SK-N-MC (cell line): ENCODE results near the gene STOM.

Experiments used
- DNase-seq: peaks from one replicate; pipeline ENCODE4 v3.0.0-alpha.2; 2011; ENCODE audit warnings: low read depth, low spot score
- H3K27ac ChIP-seq: fragments of 200-600 bp; sonication (generic); 2 replicates; pipeline ENCODE4 v1.5.1; 2016; ENCODE audit warnings: mixed run types
- H3K36me3 ChIP-seq: fragments of 200-600 bp; sonication (generic); 2 replicates; pipeline ENCODE4 v1.6.1; 2017; ENCODE audit warnings: antibody characterized with exemption, low read length, mixed read lengths; ENCODE audit not compliant: insufficient read depth
- H3K4me3 ChIP-seq: fragments of 200-600 bp; sonication (generic); 2 replicates; pipeline ENCODE4 v1.5.1; 2016
- H3K9ac ChIP-seq: fragments of 200-600 bp; sonication (generic); 2 replicates; pipeline ENCODE4 v1.8.0; 2017; ENCODE audit warnings: mixed run types, mixed read lengths; ENCODE audit not compliant: insufficient read length
- H3K9me3 ChIP-seq: fragments of 200-600 bp; sonication (generic); 2 replicates; pipeline ENCODE4 v1.6.1; 2017; ENCODE audit warnings: low read depth, mild to moderate bottlenecking, antibody characterized with exemption, low read length, moderate library complexity, mixed read lengths
- EZH2 ChIP-seq: fragments of 200-600 bp; sonication (generic); IDR thresholded peaks from one replicate; pipeline ENCODE4 v1.6.1; 2017; ENCODE audit warnings: antibody characterized with exemption
- FOXP2 ChIP-seq: optimal IDR thresholded peaks from 2 replicates; pipeline ENCODE3; 2011; ENCODE audit warnings: mild to moderate bottlenecking, moderate library complexity; ENCODE audit not compliant: insufficient read depth; ENCODE audit errors: extremely low read length, control extremely low read depth
- POLR2AphosphoS5 ChIP-seq: IDR thresholded peaks from 2 replicates; pipeline ENCODE4 v1.6.1; 2012; ENCODE audit warnings: mild to moderate bottlenecking, low read depth, low read length, borderline replicate concordance

The STOM gene

GRCh38 chr9:121317737-121318630 is 52.1 kb downstream of the STOM start:
- no peak for DNase-seq
- TF ChIP-seq EZH2 (no peak), FOXP2 (no peak), POLR2AphosphoS5 (no peak)
- no peaks in the 10 kb centered on the region for H3K36me3 ChIP-seq
- no peak overlapping the region for H3K9ac ChIP-seq
- H3K27ac ChIP-seq, result no peak overlapping the region
- no peaks in the 10 kb centered on the region for H3K9me3 ChIP-seq
- H3K4me3 ChIP-seq, result no peak overlapping the region

DNA sequence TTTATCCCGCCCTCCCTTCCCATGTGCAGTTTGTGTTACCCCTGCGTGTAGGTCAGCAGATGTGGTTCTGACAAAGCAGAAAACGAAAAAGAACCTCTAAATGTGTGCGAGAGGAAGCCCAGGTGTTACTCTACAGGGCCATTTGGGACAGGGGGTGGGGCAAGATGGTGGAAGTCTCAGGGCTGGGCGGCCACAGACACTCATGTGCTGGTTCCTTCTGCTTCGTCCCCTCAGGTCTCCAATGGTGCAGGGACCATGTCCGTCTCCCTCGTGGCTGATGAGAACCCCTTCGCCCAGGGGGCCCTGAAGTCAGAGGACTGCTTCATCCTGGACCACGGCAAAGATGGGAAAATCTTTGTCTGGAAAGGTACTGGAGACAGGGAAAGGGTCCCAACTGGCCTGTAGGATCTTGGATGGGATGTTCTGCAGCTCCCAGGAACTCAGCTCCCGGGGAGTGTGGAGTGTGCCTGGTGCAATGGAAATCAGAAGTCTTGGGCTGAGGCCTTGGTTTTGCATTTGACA is 53.1 kb downstream of the STOM start:
- Histone ChIP-seq H3K27ac (no peak overlapping the region), H3K4me3 (no peak overlapping the region), H3K36me3 (no peaks in the 10 kb centered on the region), H3K9ac (no peak overlapping the region), H3K9me3 (no peaks in the 10 kb centered on the region)
- no peak for DNase-seq
- TF ChIP-seq POLR2AphosphoS5 (no peak), EZH2 (no peak)

- Histone ChIP-seq H3K4me3 (no peak overlapping the region), H3K27ac (no peak overlapping the region), H3K36me3 (no peaks in the 10 kb centered on the region), H3K9ac (no peak overlapping the region), H3K9me3 (no peaks in the 10 kb centered on the region)
- TF ChIP-seq POLR2AphosphoS5 (no peak), EZH2 (no peak), FOXP2 (no peak)
- DNase-seq, result no peak
These were observed 53.7 kb downstream of the STOM start for GRCh38 chr9:121316378-121316777.

DNA sequence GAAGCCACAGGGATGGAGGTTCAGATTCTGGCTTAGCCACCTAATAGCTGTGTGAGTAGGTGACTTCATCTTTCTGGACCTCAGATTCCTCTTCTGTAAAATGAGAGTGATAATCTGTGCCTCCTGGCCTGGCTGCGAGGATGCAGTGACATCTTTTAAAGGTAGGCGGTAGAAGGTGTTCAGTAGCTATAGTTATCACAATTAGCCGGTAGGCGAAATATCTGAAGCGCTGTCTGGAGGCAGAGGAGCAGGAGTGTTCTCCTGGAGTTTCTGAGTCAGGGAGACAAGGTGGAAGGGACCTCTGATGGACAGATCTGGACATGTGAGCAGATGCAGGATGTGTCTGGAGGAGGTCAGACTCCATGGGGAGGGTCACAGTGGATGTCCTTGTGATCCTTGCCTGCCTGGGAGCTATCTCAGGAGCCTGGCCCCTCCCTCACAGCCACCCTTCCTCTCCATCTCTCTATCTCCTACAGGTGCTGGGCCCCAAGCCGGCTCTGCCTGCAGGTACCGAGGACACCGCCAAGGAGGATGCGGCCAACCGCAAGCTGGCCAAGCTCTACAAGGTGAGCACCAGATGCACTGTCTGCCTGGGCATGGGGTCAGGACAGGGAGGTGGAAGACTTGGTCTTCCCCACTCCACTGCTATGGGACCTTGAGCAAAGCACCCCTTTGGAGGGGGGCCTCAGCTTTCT is 56.4 kb downstream of the STOM start:
- no peak overlapping the region for H3K9ac ChIP-seq
- no peaks in the 10 kb centered on the region for H3K36me3 ChIP-seq
- TF ChIP-seq EZH2, result no peak
- no peak for TF ChIP-seq POLR2AphosphoS5
- TF ChIP-seq FOXP2, result no peak
- H3K27ac ChIP-seq, result no peak overlapping the region
- H3K9me3 ChIP-seq, result no peaks in the 10 kb centered on the region
- no peak for DNase-seq
- H3K4me3 ChIP-seq, result no peak overlapping the region

- Histone ChIP-seq H3K4me3 (no peak overlapping the region), H3K9ac (no peak overlapping the region), H3K9me3 (no peaks in the 10 kb centered on the region), H3K36me3 (no peaks in the 10 kb centered on the region), H3K27ac (no peak overlapping the region)
- no peak for DNase-seq
- TF ChIP-seq EZH2, result no peak
- TF ChIP-seq POLR2AphosphoS5, result no peak
- no peak for TF ChIP-seq FOXP2
These were observed 57.9 kb downstream of the STOM start for GRCh38 chr9:121312169-121312568.

GRCh38 chr9:121310571-121310970 is 59.5 kb downstream of the STOM start:
- Histone ChIP-seq H3K9me3 (no peaks in the 10 kb centered on the region), H3K9ac (no peak overlapping the region), H3K27ac (no peak overlapping the region), H3K4me3 (no peak overlapping the region), H3K36me3 (no peaks in the 10 kb centered on the region)
- TF ChIP-seq POLR2AphosphoS5 (no peak), FOXP2 (no peak), EZH2 (no peak)
- DNase-seq, result no peak

DNA sequence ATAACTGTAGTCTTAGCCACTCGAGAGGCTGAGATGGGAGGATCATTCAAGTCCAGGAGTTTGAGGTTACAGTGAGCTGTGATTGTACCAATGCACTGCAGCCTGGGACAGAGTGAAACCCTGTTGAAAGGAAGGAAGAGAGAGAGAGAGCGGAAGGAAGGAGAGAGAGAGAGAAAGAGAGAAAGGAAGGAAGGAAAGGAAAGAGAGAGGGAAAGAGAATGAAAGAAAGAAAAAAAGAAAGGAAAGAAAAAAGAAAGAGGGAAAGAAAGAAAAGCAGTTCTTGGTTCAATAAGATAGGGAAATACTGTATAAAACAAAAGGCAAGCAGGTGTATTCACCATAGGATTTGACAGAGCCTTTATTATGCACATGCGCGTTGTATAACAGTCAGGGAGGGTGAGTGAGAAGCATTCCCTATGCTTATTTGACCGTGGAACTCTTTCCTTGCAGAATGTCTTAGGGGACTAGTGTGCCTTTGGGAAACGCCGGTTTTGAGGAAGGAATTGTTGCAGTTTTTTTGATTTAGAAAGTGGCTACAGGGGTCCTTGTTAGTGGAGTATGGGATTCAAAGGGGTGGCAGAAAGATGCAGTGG is 60.1 kb downstream of the STOM start:
- Histone ChIP-seq H3K27ac (no peak overlapping the region), H3K9ac (no peak overlapping the region), H3K9me3 (no peaks in the 10 kb centered on the region), H3K4me3 (no peak overlapping the region), H3K36me3 (no peaks in the 10 kb centered on the region)
- TF ChIP-seq POLR2AphosphoS5 (no peak), FOXP2 (no peak), EZH2 (no peak)
- DNase-seq, result no peak

- H3K9ac ChIP-seq, result no peak overlapping the region
- no peak for DNase-seq
- H3K9me3 ChIP-seq, result no peaks in the 10 kb centered on the region
- no peaks in the 10 kb centered on the region for H3K36me3 ChIP-seq
- H3K4me3 ChIP-seq, result no peak overlapping the region
- no peak for TF ChIP-seq FOXP2
- TF ChIP-seq POLR2AphosphoS5, result no peak
- TF ChIP-seq EZH2, result no peak
- no peak overlapping the region for H3K27ac ChIP-seq
These were observed 60.9 kb downstream of the STOM start for GRCh38 chr9:121309171-121309570.
